Heart left ventricle (tissue), 16 donors: ENCODE measurements around the gene TGFBR2. TPM values are rescaled to one million over a fixed set of nuclear protein-coding genes. Genes with fewer than 3 reads are reported as not detected.

Experiments used
- ATAC-seq, 4 donors: fragments of 200-7000 bp; cut with Tn5 transposase; one replicate each; pipeline ENCODE4 v1.9.1; 2020 to 2022; ENCODE audit warnings: moderate library complexity in 4 of 4, mild to moderate bottlenecking in 3 of 4, moderate number of reproducible peaks in 1 of 4
- DNase-seq, 5 donors: peaks; one replicate each; pipeline ENCODE4 v3.0.0-alpha.2; 2020
- H3K27ac ChIP-seq, 12 donors: fragments of 200-600 bp; sonication (generic) in 4 of 12; one replicate each; pipeline versions ENCODE4 v1.5.0 to v1.8.0; 2016 to 2022; ENCODE audit warnings: mild to moderate bottlenecking in 2 of 12
- H3K27me3 ChIP-seq, 9 donors: fragments of 200-600 bp; sonication (generic) in 2 of 9; one replicate each; pipeline versions ENCODE4 v1.5.1 to v1.8.0; 2016 to 2022; ENCODE audit warnings: mild to moderate bottlenecking in 3 of 9
- H3K36me3 ChIP-seq, 9 donors: fragments of 200-600 bp; sonication (generic) in 2 of 9; one replicate each; pipeline versions ENCODE4 v1.5.0 to v1.8.0; 2018 to 2022; ENCODE audit warnings: mild to moderate bottlenecking in 2 of 9
- H3K4me1 ChIP-seq, 12 donors: fragments of 200-600 bp; sonication (generic) in 4 of 12; one replicate each; pipeline versions ENCODE4 v1.5.0 to v1.8.0; 2016 to 2022; ENCODE audit warnings: mild to moderate bottlenecking in 3 of 12
- H3K4me3 ChIP-seq, 12 donors: fragments of 200-600 bp; sonication (generic) in 4 of 12; one replicate each; pipeline versions ENCODE4 v1.5.0 to v1.8.0; 2017 to 2022; ENCODE audit warnings: mild to moderate bottlenecking in 9 of 12, moderate library complexity in 4 of 12
- H3K9me3 ChIP-seq, 12 donors: fragments of 200-600 bp; sonication (generic) in 4 of 12; one replicate each; pipeline versions ENCODE4 v1.5.0 to v1.8.0; 2016 to 2022; ENCODE audit warnings: mild to moderate bottlenecking in 1 of 12
- CTCF ChIP-seq, 12 donors: fragments of 200-600 bp; sonication (generic) in 4 of 12; IDR thresholded peaks; one replicate each; pipeline versions ENCODE4 v1.5.0 to v1.8.0; 2018 to 2022; ENCODE audit warnings: antibody characterized with exemption in 12 of 12, mild to moderate bottlenecking in 5 of 12
- POLR2A ChIP-seq, 2 donors: fragments of 450-650 bp; IDR thresholded peaks; one replicate each; pipeline ENCODE4 v1.6.1; 2017; ENCODE audit warnings: antibody characterized with exemption in 2 of 2, mild to moderate bottlenecking in 2 of 2, moderate library complexity in 2 of 2
- WGBS, 4 donors: extraction: QIAGEN DNeasy Blood & Tissue Kit in 2 of 4; methylation state at CpG; one replicate each; pipeline versions ENCODE4 v1.1.5 to v1.1.7; 2013 to 2018; 5-methylcytosine and 5-hydroxymethylcytosine counted together
- intact Hi-C, 10 donors: fragments of 100-400 bp; cut with DNase I; formaldehyde crosslinking; loops; one replicate each; pipeline versions ENCODE4 v1.11.1 to v1.14.2; 2022
- long read RNA-seq, 3 donors: library from polyadenylated mRNA; unstranded; transcript quantifications; one replicate each; pipeline ENCODE4 v2.0.0, GENCODE V29; 2020 to 2021
- polyA plus RNA-seq, 2 donors: library from polyadenylated mRNA; stranded (reverse); fragments of 200-250 nt; gene quantifications; one replicate each; pipeline ENCODE4 v1.2.3, GENCODE V29; 2013
- total RNA-seq, 9 donors: library from RNA; depleted of rRNA in 2 of 9; stranded (reverse); fragments of >200 nt in 2 of 9; fragmentation: NEBNext Ultra II Directional in 3 of 9; extraction: Animal tissue kit (Norgen Biotek cat#: 25700) in 3 of 9; gene quantifications; one replicate each; pipeline versions ENCODE4 v1.1.0 to v1.2.4, GENCODE V29; 2016 to 2023
- donor health status: ischemic (EF 13 %, LVEDD 7.1; RV severe dilation, severe dysfunction).
- donor health status: healthy with polysubstance abuse.
- donor health status: DM: no; HTN: yes; CAD: no.
- donor health status: DM: no; HTN: no; CAD: no.
- donor health status: ischemic (EF 25% LVEDD 6.9; RV normal size, moderate dysfunction).
- donor health status: ischemic (EF 25% LVEDD 5.7; RV mildly dilated, moderate dysfunction).
- donor health status: healthy.
- donor health status: DM: yes; HTN: yes; CAD: no.
- donor health status: ischemic (EF 35%, LVEDD 5.7; RV mildly dilated, moderate dysfunction).
- donor health status: nonischemic (EF 11% LVEDD 7.7; RV severe dilation, severe dysfunction).
- donor health status: DM: yes; HTN: yes; CAD: no.
- donor health status: PGD.
- donor health status: ischemic (EF 29% LVEDD 5.4; RV normal size, mild dysfunction).
- donor health status: nonischemic (EF 23%, LVEDD 6.1; RV moderate dilation, normal function).

TGFBR2 gene
- total RNA-seq (100 to 1,000 TPM in 7 of 9 donors, 10 to 100 TPM in 2; 82.4 to 217 (median 143) TPM), polyA plus RNA-seq (100 to 1,000 TPM in 1 of 2 donors, 10 to 100 TPM in 1; 13.8 to 153 TPM)
- long read RNA-seq, donor 1, full-length matches to known transcripts: 12 of 90 reads
- long read RNA-seq, donor 1, partial matches to known transcripts: 74 of 90 reads
- long read RNA-seq, donor 1, other reads (novel, unspliced or antisense): 4 of 90 reads
- long read RNA-seq, donor 2, full-length matches to known transcripts: 12 of 340 reads
- long read RNA-seq, donor 2, partial matches to known transcripts: 327 of 340 reads
- long read RNA-seq, donor 2, other reads (novel, unspliced or antisense): 1 of 340 reads
- long read RNA-seq, donor 3, full-length matches to known transcripts: 22 of 95 reads
- long read RNA-seq, donor 3, partial matches to known transcripts: 71 of 95 reads
- long read RNA-seq, donor 3, other reads (novel, unspliced or antisense): 2 of 95 reads

DNA sequence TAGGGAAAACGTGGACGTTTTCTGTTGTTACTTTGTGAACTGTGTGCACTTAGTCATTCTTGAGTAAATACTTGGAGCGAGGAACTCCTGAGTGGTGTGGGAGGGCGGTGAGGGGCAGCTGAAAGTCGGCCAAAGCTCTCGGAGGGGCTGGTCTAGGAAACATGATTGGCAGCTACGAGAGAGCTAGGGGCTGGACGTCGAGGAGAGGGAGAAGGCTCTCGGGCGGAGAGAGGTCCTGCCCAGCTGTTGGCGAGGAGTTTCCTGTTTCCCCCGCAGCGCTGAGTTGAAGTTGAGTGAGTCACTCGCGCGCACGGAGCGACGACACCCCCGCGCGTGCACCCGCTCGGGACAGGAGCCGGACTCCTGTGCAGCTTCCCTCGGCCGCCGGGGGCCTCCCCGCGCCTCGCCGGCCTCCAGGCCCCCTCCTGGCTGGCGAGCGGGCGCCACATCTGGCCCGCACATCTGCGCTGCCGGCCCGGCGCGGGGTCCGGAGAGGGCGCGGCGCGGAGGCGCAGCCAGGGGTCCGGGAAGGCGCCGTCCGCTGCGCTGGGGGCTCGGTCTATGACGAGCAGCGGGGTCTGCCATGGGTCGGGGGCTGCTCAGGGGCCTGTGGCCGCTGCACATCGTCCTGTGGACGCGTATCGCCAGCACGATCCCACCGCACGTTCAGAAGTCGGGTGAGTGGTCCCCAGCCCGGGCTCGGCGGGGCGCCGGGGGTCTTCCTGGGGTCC, at the start of gene TGFBR2:
Gene TGFBR2, plus strand, starts transcription at position 301 of the 731 bp plus-strand sequence. Its CDS starts 283 bp downstream, at position 584.
- H3K27me3 ChIP-seq: no peaks in the 10 kb centered on the region
- H3K4me1 ChIP-seq: peaks cover 3 to 78% (median 43%) of the 10 kb centered on the region in 12 donors
- peaks cover 0 to 4% (median 0%) of the 10 kb centered on the region in 9 donors for H3K36me3 ChIP-seq
- H3K27ac ChIP-seq: peak within 1 kb of the TSS; percentile 94 to 100 (median 99)
- peak; percentile 94 to 98 (median 97) for DNase-seq
- intact Hi-C loops: loop anchor here in 8 of 10 donors (2.0 to 10.0 kb wide), 15 partner anchors 76 to 409 kb away; no protein-coding TSS in a partner anchor
- H3K9me3 ChIP-seq: no peaks in the 10 kb centered on the region
- TF ChIP-seq POLR2A (IDR thresholded peaks at IDR 0.05) (peak in 1 of 2 donors; percentile 94), CTCF (IDR thresholded peaks at IDR 0.05) (peak in 9 of 12 donors; percentile 3 to 45 (median 30))
- WGBS, 4 donors: 0 to 1% (median 1%) methylated on average over 35 to 71 of the region's 71 CpGs
- H3K4me3 ChIP-seq: peak within 1 kb of the TSS; percentile 67 to 98 (median 94)
- ATAC-seq: peak; percentile 95 to 98 (median 98)

- DNase-seq: no peak
- Histone ChIP-seq H3K36me3 (no peaks in the 10 kb centered on the region), H3K4me3 (no peak overlapping the region), H3K27ac (no peak overlapping the region), H3K4me1 (peaks cover 0 to 3% (median 0%) of the 10 kb centered on the region in 12 donors), H3K27me3 (no peaks in the 10 kb centered on the region), H3K9me3 (no peaks in the 10 kb centered on the region)
- intact Hi-C loops: loop anchor here in 1 of 10 donors (10.0 kb wide), 1 partner anchor 1217 kb away; no protein-coding TSS in a partner anchor
- TF ChIP-seq POLR2A (IDR thresholded peaks at IDR 0.05): no peak
- TF ChIP-seq CTCF (IDR thresholded peaks at IDR 0.05): no peak
- 94 to 100% (median 98%) methylated on average over 1 of the region's 1 CpG for WGBS, 4 donors
- ATAC-seq: no peak
Measured at GRCh38 chr3:30557746-30558303, 48.6 kb upstream of the TGFBR2 start.

DNA sequence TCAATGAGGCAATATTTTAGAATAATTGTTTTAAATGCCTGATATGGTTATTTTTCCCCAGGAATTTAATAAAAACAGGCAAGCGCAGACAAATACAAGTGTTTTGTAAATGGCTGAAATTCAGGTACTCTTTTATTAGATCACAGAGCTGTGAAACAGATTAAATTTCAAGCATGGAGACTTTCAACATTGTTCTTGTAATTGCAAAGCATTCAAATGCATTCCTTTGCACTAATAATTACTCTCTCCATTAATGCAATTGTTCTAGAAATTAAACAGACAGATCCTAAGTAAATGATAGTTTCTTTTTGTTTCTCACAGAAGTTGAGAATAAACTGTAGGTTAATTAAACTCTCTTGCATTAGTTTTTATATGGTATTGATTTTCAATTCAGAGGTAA, 42.4 kb upstream of the TGFBR2 start:
- Histone ChIP-seq H3K27me3 (no peaks in the 10 kb centered on the region), H3K9me3 (no peaks in the 10 kb centered on the region), H3K27ac (no peak overlapping the region), H3K4me3 (no peak overlapping the region), H3K36me3 (no peaks in the 10 kb centered on the region), H3K4me1 (peaks cover 0 to 2% (median 0%) of the 10 kb centered on the region in 12 donors)
- intact Hi-C loops: no loop called here
- TF ChIP-seq POLR2A (IDR thresholded peaks at IDR 0.05) (no peak), CTCF (IDR thresholded peaks at IDR 0.05) (no peak)
- 98 to 100% (median 99%) methylated on average over 1 of the region's 1 CpG for WGBS, 4 donors
- no peak for DNase-seq
- no peak for ATAC-seq
